HCT116 (cell line): ENCODE measurements around the gene PCNX1. TPM values are rescaled to one million over a fixed set of nuclear protein-coding genes. Genes with fewer than 3 reads are reported as not detected.

ENCODE experiments used
- ATAC-seq: fragments of 200-7000 bp; cut with Tn5 transposase; 2 replicates; pipeline ENCODE4 v1.9.1; 2020; ENCODE audit warnings: mild to moderate bottlenecking, moderate library complexity
- BruUV-seq: library from RNA; stranded (reverse); fragments of 400-500 nt; replicated peaks from 2 replicates; lab custom pipeline; 2021; lab: Mats Ljungman, UMichigan
- CTCF ChIA-PET: fragments of 300-600 bp; sonication (Branson Sonifier 250); formaldehyde crosslinking; loops from one replicate; lab custom pipeline; 2021; ENCODE audit warnings: antibody characterized with exemption; lab: Charles Lee
- POLR2A ChIA-PET: fragments of 300-600, 350-600 bp; sonication (Branson Sonifier 250); formaldehyde crosslinking; loops from one replicate; lab custom pipeline; 2021; ENCODE audit warnings: antibody characterized with exemption; lab: Charles Lee
- RAD21 ChIA-PET, 2 experiments: fragments of 300-600 bp; sonication (Branson Sonifier 250); formaldehyde crosslinking; loops; one replicate each; lab custom pipeline; 2023; ENCODE audit warnings: low total read pairs in 2 of 2; ENCODE audit not compliant: uncharacterized antibody in 2 of 2, unreplicated experiment in 2 of 2, low non-redundant PET in 1 of 2; lab: Charles Lee
- DNase-seq: peaks from one replicate; pipeline ENCODE4 v3.0.0-alpha.2; 2010; ENCODE audit warnings: low read depth, low spot score
- H2AFZ ChIP-seq: fragments of 200-600 bp; shearing (Covaris generic), sonication (generic); 2 replicates; pipeline ENCODE4 v1.6.1; 2017; ENCODE audit warnings: low read depth, mixed run types, mixed read lengths, antibody characterized with exemption, low read length; ENCODE audit not compliant: poor library complexity, severe bottlenecking
- H3K27ac ChIP-seq: 2 replicates; pipeline ENCODE4 v1.5.1; 2012; ENCODE audit warnings: low read depth, low read length
- H3K27me3 ChIP-seq: fragments of 200-600 bp; sonication (generic); 2 replicates; pipeline ENCODE4 v1.6.1; 2016; ENCODE audit warnings: mixed run types, low read length, mixed read lengths; ENCODE audit not compliant: insufficient read depth
- H3K36me3 ChIP-seq, 2 experiments: fragments of 200-500 bp in 1 of 2; fragments of 200-600 bp in 1 of 2; sonication (Bioruptor generic) in 1 of 2; sonication (generic) in 1 of 2; 2 replicates each; pipeline versions ENCODE4 v1.5.1 to v1.6.1; 2014 to 2016; ENCODE audit warnings: low read length in 2 of 2, inconsistent platforms in 1 of 2, mixed read lengths in 1 of 2, mixed run types in 1 of 2; ENCODE audit not compliant: insufficient read depth in 2 of 2, control insufficient read depth in 1 of 2
- H3K4me1 ChIP-seq, 2 experiments: fragments of 200-600 bp in 1 of 2; sonication (generic) in 1 of 2; 2 replicates each; pipeline versions ENCODE4 v1.5.1 to v1.6.1; 2012 to 2017; ENCODE audit warnings: low read length in 2 of 2, inconsistent platforms in 1 of 2, mild to moderate bottlenecking in 1 of 2, mixed read lengths in 1 of 2, mixed run types in 1 of 2, moderate library complexity in 1 of 2; ENCODE audit not compliant: insufficient read depth in 2 of 2, control insufficient read depth in 1 of 2
- H3K4me2 ChIP-seq: fragments of 200-600 bp; sonication (generic); 2 replicates; pipeline ENCODE4 v1.6.1; 2017; ENCODE audit warnings: mixed run types, low read length, mixed read lengths
- H3K4me3 ChIP-seq, 2 experiments: fragments of 200-600 bp in 1 of 2; sonication (generic) in 1 of 2; replicated peaks in 1 of 2; 2 replicates each; pipeline ENCODE4 v1.5.1; 2011 to 2016; ENCODE audit warnings: low read length in 2 of 2, control low read depth in 1 of 2, low read depth in 1 of 2, mild to moderate bottlenecking in 1 of 2, mixed read lengths in 1 of 2, mixed run types in 1 of 2
- H3K79me2 ChIP-seq: fragments of 200-600 bp; sonication (generic); 2 replicates; pipeline ENCODE4 v1.6.1; 2017; ENCODE audit warnings: mild to moderate bottlenecking, mixed run types, low read length, moderate library complexity, mixed read lengths; ENCODE audit not compliant: insufficient read depth
- H3K9ac ChIP-seq: fragments of 200-600 bp; sonication (generic); 2 replicates; pipeline ENCODE4 v1.6.1; 2016; ENCODE audit warnings: low read length, mixed read lengths
- H3K9me2 ChIP-seq: fragments of 200-600 bp; sonication (generic), shearing (Covaris generic); 2 replicates; pipeline ENCODE4 v1.6.1; 2017; ENCODE audit warnings: mixed run types, mild to moderate bottlenecking, moderate library complexity; ENCODE audit not compliant: insufficient read depth
- H3K9me3 ChIP-seq, 2 experiments: fragments of 200-500 bp in 1 of 2; fragments of 200-600 bp in 1 of 2; sonication (Bioruptor generic) in 1 of 2; sonication (generic) in 1 of 2; 2 replicates each; pipeline ENCODE4 v1.6.1; 2014 to 2017; ENCODE audit warnings: low read length in 2 of 2, mixed read lengths in 2 of 2, inconsistent platforms in 1 of 2, low read depth in 1 of 2, mild to moderate bottlenecking in 1 of 2, mixed run types in 1 of 2, moderate library complexity in 1 of 2; ENCODE audit not compliant: control insufficient read depth in 1 of 2, insufficient read depth in 1 of 2
- H4K20me1 ChIP-seq: fragments of 200-600 bp; sonication (generic), shearing (Covaris generic); 2 replicates; pipeline ENCODE4 v1.6.1; 2017; ENCODE audit warnings: mixed run types, mild to moderate bottlenecking, moderate library complexity; ENCODE audit not compliant: insufficient read depth
- CEBPB ChIP-seq: IDR thresholded peaks from 2 replicates; pipeline ENCODE4 v1.6.1; 2012; ENCODE audit warnings: low read depth
- ELF1 ChIP-seq: IDR thresholded peaks from 2 replicates; pipeline ENCODE4 v1.6.1; 2012; ENCODE audit warnings: low read depth, borderline replicate concordance
- EZH2 ChIP-seq: fragments of 200-600 bp; sonication (generic); IDR thresholded peaks from 2 replicates; pipeline ENCODE4 v1.6.1; 2017; ENCODE audit warnings: antibody characterized with exemption, mixed run types
- EZH2phosphoT487 ChIP-seq: fragments of 200-600 bp; IDR thresholded peaks from 2 replicates; pipeline ENCODE4 v1.6.1; 2018; ENCODE audit warnings: antibody characterized with exemption, borderline replicate concordance
- JUND ChIP-seq: IDR thresholded peaks from 2 replicates; pipeline ENCODE4 v1.6.1; 2012
- POLR2AphosphoS5 ChIP-seq: IDR thresholded peaks from 2 replicates; pipeline ENCODE4 v1.6.1; 2011; ENCODE audit warnings: mild to moderate bottlenecking, low read depth, low read length, moderate library complexity
- RAD21 ChIP-seq: IDR thresholded peaks from 2 replicates; pipeline ENCODE4 v1.6.1; 2012; ENCODE audit warnings: low read depth, mild to moderate bottlenecking
- SIN3A ChIP-seq: IDR thresholded peaks from 2 replicates; pipeline ENCODE4 v1.6.1; 2012; ENCODE audit warnings: low read depth
- SP1 ChIP-seq: IDR thresholded peaks from 2 replicates; pipeline ENCODE4 v1.6.1; 2012; ENCODE audit warnings: low read depth
- TCF7L2 ChIP-seq: IDR thresholded peaks from 2 replicates; pipeline ENCODE4 v1.7.0; 2011; ENCODE audit warnings: borderline replicate concordance, inconsistent platforms; ENCODE audit not compliant: insufficient read depth, insufficient read length; ENCODE audit errors: extremely low read depth
- YY1 ChIP-seq: IDR thresholded peaks from 2 replicates; pipeline ENCODE4 v1.6.1; 2011; ENCODE audit warnings: low read length, low read depth, moderate library complexity, mild to moderate bottlenecking; ENCODE audit not compliant: insufficient replicate concordance; ENCODE audit errors: extremely low read depth
- ZFX ChIP-seq: fragments of 450-650 bp; IDR thresholded peaks from 2 replicates; pipeline ENCODE4 v1.6.1; 2017
- intact Hi-C: fragments of 100-400 bp; cut with micrococcal nuclease; formaldehyde crosslinking; loops from 2 replicates; pipeline ENCODE4 v1.10.0; 2022
- total RNA-seq: library from RNA; stranded (reverse); gene quantifications from one replicate; pipeline ENCODE4 v1.2.1, GENCODE V29; 2021; ENCODE audit not compliant: unreplicated experiment
- TF ChIP-seq, protein P1 (sequence below): IDR thresholded peaks from 2 replicates; pipeline ENCODE4 v1.6.1; 2011; ENCODE audit warnings: mild to moderate bottlenecking, low read length, moderate library complexity; ENCODE audit not compliant: insufficient replicate concordance; ENCODE audit errors: extremely low read depth
- TF ChIP-seq, protein P2 (sequence below), 3 experiments: fragments of 200-600 bp in 1 of 3; sonication (generic) in 1 of 3; IDR thresholded peaks in 2 of 3; conservative IDR thresholded peaks in 1 of 3; 2 replicates each; pipeline ENCODE4 v1.5.1; 2012 to 2017; ENCODE audit warnings: low read depth in 2 of 3, low read length in 2 of 3, antibody characterized with exemption in 1 of 3, borderline replicate concordance in 1 of 3, control low read depth in 1 of 3, mild to moderate bottlenecking in 1 of 3, mixed read lengths in 1 of 3, mixed run types in 1 of 3, moderate library complexity in 1 of 3; ENCODE audit not compliant: insufficient read depth in 1 of 3
- TF ChIP-seq, protein P3 (sequence below): IDR thresholded peaks from 2 replicates; pipeline ENCODE4 v1.6.1; 2012

Gene PCNX1
- total RNA-seq, 1 experiment from 2014 or later: 52.2 TPM

DNA sequence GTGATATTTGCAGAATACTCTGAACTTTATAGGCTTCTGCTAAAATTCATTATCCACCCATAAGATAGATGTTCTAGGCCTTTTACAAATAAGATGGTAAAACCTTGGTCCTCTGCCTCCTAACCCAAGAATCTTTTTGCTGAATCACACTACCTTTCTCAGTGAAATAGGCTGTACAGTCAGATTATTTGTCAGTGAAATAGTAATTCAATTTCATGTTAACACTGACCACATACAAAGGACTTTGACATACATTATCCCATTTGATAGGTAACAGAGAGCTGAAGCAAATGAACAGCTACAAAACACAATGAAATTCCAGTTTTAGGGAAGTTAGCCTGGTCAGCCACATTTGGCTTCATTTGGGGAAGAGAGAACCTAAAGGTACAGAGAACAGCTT, 141.1 kb downstream of the PCNX1 start:
- RAD21 ChIA-PET: no interaction called here
- Histone ChIP-seq H3K27ac (no peak overlapping the region), H3K9me2 (no peaks in the 10 kb centered on the region), H3K36me3 (peaks cover 6 to 7% of the 10 kb centered on the region in 2 experiments; a peak in 2 of 4 replicates), H2AFZ (no peak overlapping the region)
- DNase-seq: no peak
- TF ChIP-seq EZH2phosphoT487 (no peak), YY1 (no peak), EZH2 (no peak), SP1 (no peak), POLR2AphosphoS5 (no peak), SIN3A (no peak), TCF7L2 (no peak), RAD21 (no peak), ZFX (no peak), ELF1 (no peak), JUND (no peak), CEBPB (no peak)
- TF ChIP-seq, protein P1, sequence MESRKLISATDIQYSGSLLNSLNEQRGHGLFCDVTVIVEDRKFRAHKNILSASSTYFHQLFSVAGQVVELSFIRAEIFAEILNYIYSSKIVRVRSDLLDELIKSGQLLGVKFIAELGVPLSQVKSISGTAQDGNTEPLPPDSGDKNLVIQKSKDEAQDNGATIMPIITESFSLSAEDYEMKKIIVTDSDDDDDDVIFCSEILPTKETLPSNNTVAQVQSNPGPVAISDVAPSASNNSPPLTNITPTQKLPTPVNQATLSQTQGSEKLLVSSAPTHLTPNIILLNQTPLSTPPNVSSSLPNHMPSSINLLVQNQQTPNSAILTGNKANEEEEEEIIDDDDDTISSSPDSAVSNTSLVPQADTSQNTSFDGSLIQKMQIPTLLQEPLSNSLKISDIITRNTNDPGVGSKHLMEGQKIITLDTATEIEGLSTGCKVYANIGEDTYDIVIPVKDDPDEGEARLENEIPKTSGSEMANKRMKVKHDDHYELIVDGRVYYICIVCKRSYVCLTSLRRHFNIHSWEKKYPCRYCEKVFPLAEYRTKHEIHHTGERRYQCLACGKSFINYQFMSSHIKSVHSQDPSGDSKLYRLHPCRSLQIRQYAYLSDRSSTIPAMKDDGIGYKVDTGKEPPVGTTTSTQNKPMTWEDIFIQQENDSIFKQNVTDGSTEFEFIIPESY: no peak
- TF ChIP-seq, protein P2, sequence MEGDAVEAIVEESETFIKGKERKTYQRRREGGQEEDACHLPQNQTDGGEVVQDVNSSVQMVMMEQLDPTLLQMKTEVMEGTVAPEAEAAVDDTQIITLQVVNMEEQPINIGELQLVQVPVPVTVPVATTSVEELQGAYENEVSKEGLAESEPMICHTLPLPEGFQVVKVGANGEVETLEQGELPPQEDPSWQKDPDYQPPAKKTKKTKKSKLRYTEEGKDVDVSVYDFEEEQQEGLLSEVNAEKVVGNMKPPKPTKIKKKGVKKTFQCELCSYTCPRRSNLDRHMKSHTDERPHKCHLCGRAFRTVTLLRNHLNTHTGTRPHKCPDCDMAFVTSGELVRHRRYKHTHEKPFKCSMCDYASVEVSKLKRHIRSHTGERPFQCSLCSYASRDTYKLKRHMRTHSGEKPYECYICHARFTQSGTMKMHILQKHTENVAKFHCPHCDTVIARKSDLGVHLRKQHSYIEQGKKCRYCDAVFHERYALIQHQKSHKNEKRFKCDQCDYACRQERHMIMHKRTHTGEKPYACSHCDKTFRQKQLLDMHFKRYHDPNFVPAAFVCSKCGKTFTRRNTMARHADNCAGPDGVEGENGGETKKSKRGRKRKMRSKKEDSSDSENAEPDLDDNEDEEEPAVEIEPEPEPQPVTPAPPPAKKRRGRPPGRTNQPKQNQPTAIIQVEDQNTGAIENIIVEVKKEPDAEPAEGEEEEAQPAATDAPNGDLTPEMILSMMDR (IDR thresholded peaks at IDR 0.05 in 2 of 3, conservative IDR thresholded peaks at IDR 0.05 in 1 of 3; ENCODE audit: borderline replicate concordance in 1 of 3, insufficient read depth in 1 of 3, low read depth in 2 of 3, low read length in 2 of 3): no peak
- TF ChIP-seq, protein P3, sequence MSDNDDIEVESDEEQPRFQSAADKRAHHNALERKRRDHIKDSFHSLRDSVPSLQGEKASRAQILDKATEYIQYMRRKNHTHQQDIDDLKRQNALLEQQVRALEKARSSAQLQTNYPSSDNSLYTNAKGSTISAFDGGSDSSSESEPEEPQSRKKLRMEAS: no peak
- TF ChIP-seq, all 23 proteins: peak for 0
- Histone ChIP-seq H3K9me3 (no peaks in the 10 kb centered on the region), H3K4me2 (no peak overlapping the region), H3K4me1 (no peaks in the 10 kb centered on the region), H3K9ac (no peak overlapping the region), H3K79me2 (no peaks in the 10 kb centered on the region), H3K4me3 (no peak overlapping the region), H4K20me1 (no peaks in the 10 kb centered on the region), H3K27me3 (no peaks in the 10 kb centered on the region)
- no peak for ATAC-seq
- no TSS peak for BruUV-seq
- intact Hi-C loops: no loop called here
- ChIA-PET CTCF (no interaction called here), POLR2A (no interaction called here)
